Pancreas (tissue), 10 donors: Measurements from ENCODE around the gene HUS1B. TPM values are rescaled to one million over a fixed set of nuclear protein-coding genes. Genes with fewer than 3 reads are reported as not detected.

Source experiments
- ATAC-seq, 4 donors: fragments of 200-7000 bp; cut with Tn5 transposase; one replicate each; pipeline versions ENCODE4 v1.8.0 to v1.9.1; 2020; ENCODE audit warnings: mild to moderate bottlenecking in 4 of 4, moderate library complexity in 4 of 4
- DNase-seq, 6 donors: peaks; one replicate each; pipeline ENCODE4 v3.0.0-alpha.2; 2020
- FAIRE-seq: peaks from 2 replicates; lab custom pipeline; 2012; peaks lifted over from hg19 to GRCh38; lab: Jason Lieb, UNC
- H3K27ac ChIP-seq, 4 donors: fragments of 200-600 bp; sonication (generic); 1 replicate in 3 of 4; 2 replicates in 1 of 4; pipeline versions ENCODE4 v1.5.0 to v1.8.0; 2020
- H3K27me3 ChIP-seq, 4 donors: fragments of 200-600 bp; one replicate each; pipeline ENCODE4 v1.8.0; 2021
- H3K36me3 ChIP-seq, 3 donors: fragments of 200-600 bp; sonication (generic) in 1 of 3; one replicate each; pipeline versions ENCODE4 v1.5.0 to v1.8.0; 2020 to 2021
- H3K4me1 ChIP-seq, 3 donors: fragments of 200-600 bp; one replicate each; pipeline ENCODE4 v1.8.0; 2021
- H3K4me3 ChIP-seq, 4 donors: fragments of 200-600 bp; sonication (generic) in 2 of 4; one replicate each; pipeline versions ENCODE4 v1.5.0 to v1.8.0; 2020 to 2021
- H3K9me3 ChIP-seq, 4 donors: fragments of 200-600 bp; one replicate each; pipeline ENCODE4 v1.8.0; 2021
- WGBS, 2 donors: extraction: QIAGEN DNeasy Blood & Tissue Kit; methylation state at CpG; one replicate each; pipeline ENCODE4 v1.1.7; 2013; 5-methylcytosine and 5-hydroxymethylcytosine counted together
- intact Hi-C, 3 donors: fragments of 100-400 bp; cut with DNase I; formaldehyde crosslinking; loops; one replicate each; pipeline versions ENCODE4 v1.11.1 to v1.14.2; 2022
- polyA plus RNA-seq, 2 donors: library from polyadenylated mRNA; stranded (reverse); fragments of 200-250 nt; gene quantifications; one replicate each; pipeline ENCODE4 v1.2.3, GENCODE V29; 2013
- total RNA-seq, 6 donors: library from RNA; stranded (reverse); fragmentation: NEBNext Ultra II Directional in 4 of 6; extraction: Animal tissue kit (Norgen Biotek cat#: 25700) in 4 of 6; gene quantifications; one replicate each; pipeline versions ENCODE4 v1.2.1 to v1.2.4, GENCODE V29; 2021 to 2023
- TF ChIP-seq, protein P1 (sequence below), 4 donors: fragments of 200-600 bp; sonication (generic) in 3 of 4; IDR thresholded peaks; one replicate each; pipeline versions ENCODE4 v1.5.0 to v1.8.0; 2021; ENCODE audit warnings: antibody characterized with exemption in 4 of 4
- donor health status: healthy with polysubstance abuse.
- donor health status: DM: no; HTN: no; CAD: no; lungs with moderate emphysema.
- donor health status: DM: no; HTN: no; CAD: no.
- donor health status: control.
- donor health status: control.
- donor health status: Bipolar disorder and iron deficiency.
- donor health status: DM: yes; HTN: yes; CAD: no.
- donor health status: DM: no; HTN: no; CAD: no.
- donor health status: DM: no; HTN: no; CAD: no.
- donor health status: DM: yes; HTN: yes; CAD: no.

HUS1B gene
- total RNA-seq: under 1 TPM in 4 of 6 donors, not detected in 2; 0.32 to 0.81 (median 0.49) TPM
- under 1 TPM; 0.12 to 0.30 TPM for polyA plus RNA-seq

DNA sequence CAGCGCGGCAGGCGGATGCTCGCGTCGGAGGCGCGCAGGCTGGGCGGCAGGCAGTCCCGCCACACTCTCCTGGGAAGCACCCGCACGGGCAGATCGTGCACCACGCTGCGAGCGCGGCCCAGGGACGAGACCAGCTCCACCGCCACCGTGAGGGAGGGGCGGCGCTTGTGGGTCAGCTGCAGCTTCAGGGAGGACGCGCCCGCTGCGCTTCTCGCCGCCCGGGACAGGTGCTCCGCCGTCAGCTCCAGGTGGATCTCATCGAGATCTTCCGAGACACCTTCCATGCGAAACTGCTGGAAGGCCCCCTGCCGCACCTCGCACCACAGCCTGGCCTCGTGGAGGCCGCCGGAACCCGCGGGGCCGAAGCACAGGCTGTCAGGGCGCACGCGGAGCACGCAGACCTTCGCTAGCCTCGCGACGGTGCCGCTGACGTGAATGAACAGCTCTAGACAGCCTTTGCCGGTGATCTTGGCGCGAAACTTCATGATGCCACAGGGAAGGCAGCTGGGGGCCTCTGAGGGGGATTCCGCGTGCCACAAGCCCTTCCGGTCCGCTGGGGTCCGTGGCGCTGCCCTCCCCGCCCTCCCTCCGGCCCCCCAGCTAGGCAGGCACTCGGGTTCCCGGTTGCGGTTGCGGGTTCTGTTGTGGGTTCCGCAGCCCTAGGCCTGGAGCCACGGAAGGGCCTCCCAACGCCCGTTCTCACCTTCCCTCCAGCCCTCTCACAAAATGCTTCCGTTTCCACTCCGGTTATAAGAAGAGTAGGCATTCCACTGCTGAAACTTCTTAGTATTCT is at the start of gene HUS1B:
Gene HUS1B (minus strand): TSS at position 641 of the 793 bp plus-strand sequence. CDS start 156 bp downstream, at position 485.
- no peaks in the 10 kb centered on the region for H3K9me3 ChIP-seq
- no peaks in the 10 kb centered on the region for H3K27me3 ChIP-seq
- no peak for FAIRE-seq
- DNase-seq: no peak
- H3K36me3 ChIP-seq: no peaks in the 10 kb centered on the region
- intact Hi-C loops: no loop called here
- no peak for ATAC-seq
- 97% methylated on average over 73 of the region's 73 CpGs for WGBS, 2 donors
- TF ChIP-seq, protein P1, sequence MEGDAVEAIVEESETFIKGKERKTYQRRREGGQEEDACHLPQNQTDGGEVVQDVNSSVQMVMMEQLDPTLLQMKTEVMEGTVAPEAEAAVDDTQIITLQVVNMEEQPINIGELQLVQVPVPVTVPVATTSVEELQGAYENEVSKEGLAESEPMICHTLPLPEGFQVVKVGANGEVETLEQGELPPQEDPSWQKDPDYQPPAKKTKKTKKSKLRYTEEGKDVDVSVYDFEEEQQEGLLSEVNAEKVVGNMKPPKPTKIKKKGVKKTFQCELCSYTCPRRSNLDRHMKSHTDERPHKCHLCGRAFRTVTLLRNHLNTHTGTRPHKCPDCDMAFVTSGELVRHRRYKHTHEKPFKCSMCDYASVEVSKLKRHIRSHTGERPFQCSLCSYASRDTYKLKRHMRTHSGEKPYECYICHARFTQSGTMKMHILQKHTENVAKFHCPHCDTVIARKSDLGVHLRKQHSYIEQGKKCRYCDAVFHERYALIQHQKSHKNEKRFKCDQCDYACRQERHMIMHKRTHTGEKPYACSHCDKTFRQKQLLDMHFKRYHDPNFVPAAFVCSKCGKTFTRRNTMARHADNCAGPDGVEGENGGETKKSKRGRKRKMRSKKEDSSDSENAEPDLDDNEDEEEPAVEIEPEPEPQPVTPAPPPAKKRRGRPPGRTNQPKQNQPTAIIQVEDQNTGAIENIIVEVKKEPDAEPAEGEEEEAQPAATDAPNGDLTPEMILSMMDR (IDR thresholded peaks at IDR 0.05): no peak
- H3K27ac ChIP-seq: no peak within 1 kb of the TSS
- no peaks in the 10 kb centered on the region for H3K4me1 ChIP-seq
- no peak within 1 kb of the TSS for H3K4me3 ChIP-seq

GRCh38 chr6:706146-706545 is 49.2 kb upstream of the HUS1B start:
- no peak overlapping the region for H3K27ac ChIP-seq
- no peak for FAIRE-seq
- intact Hi-C loops: no loop called here
- H3K9me3 ChIP-seq: no peaks in the 10 kb centered on the region
- no peak overlapping the region for H3K4me3 ChIP-seq
- no peak for ATAC-seq
- TF ChIP-seq, protein P1 (IDR thresholded peaks at IDR 0.05): no peak
- H3K27me3 ChIP-seq: peaks cover 0 to 14% (median 2%) of the 10 kb centered on the region in 4 donors
- DNase-seq: no peak
- H3K36me3 ChIP-seq: no peaks in the 10 kb centered on the region
- 76 to 87% methylated on average over 6 of the region's 6 CpGs for WGBS, 2 donors
- H3K4me1 ChIP-seq: no peaks in the 10 kb centered on the region

DNA sequence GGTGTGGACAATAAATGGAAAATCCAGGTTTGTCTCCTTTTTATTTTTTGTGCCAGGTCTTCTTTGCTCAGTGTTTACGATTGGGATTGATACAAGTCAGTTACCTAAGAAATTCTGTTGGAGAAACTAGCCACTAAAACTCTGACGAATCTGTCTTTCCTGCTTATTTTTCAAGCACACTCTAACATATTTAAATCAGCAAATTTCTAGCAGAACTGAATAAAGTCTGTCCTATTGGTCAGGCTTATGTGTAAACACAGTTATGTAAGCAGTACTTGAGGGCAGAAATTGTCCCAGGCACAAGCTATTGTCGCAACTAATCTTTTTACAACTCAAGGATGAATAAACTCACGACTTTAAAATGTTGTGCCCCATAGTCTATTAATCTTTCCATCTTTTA is 48.1 kb upstream of the HUS1B start:
- peaks cover 0 to 14% (median 2%) of the 10 kb centered on the region in 4 donors for H3K27me3 ChIP-seq
- intact Hi-C loops: no loop called here
- TF ChIP-seq, protein P1 (IDR thresholded peaks at IDR 0.05): no peak
- H3K4me1 ChIP-seq: no peaks in the 10 kb centered on the region
- H3K27ac ChIP-seq: no peak overlapping the region
- FAIRE-seq (no peak), ATAC-seq (peak in 1 of 4 donors; percentile 51), DNase-seq (no peak)
- no peaks in the 10 kb centered on the region for H3K36me3 ChIP-seq
- no peak overlapping the region for H3K4me3 ChIP-seq
- H3K9me3 ChIP-seq: no peaks in the 10 kb centered on the region
- WGBS, 2 donors: 19 to 24% methylated on average over 4 of the region's 4 CpGs

GRCh38 chr6:704046-704445 is 47.1 kb upstream of the HUS1B start:
- H3K4me1 ChIP-seq: no peaks in the 10 kb centered on the region
- no peaks in the 10 kb centered on the region for H3K36me3 ChIP-seq
- no peak overlapping the region for H3K4me3 ChIP-seq
- no peaks in the 10 kb centered on the region for H3K9me3 ChIP-seq
- peaks cover 0 to 14% (median 2%) of the 10 kb centered on the region in 4 donors for H3K27me3 ChIP-seq
- FAIRE-seq: no peak
- DNase-seq: no peak
- TF ChIP-seq, protein P1 (IDR thresholded peaks at IDR 0.05): no peak
- no peak for ATAC-seq
- H3K27ac ChIP-seq: no peak overlapping the region
- intact Hi-C loops: no loop called here
- 78 to 84% methylated on average over 6 of the region's 6 CpGs for WGBS, 2 donors

DNA sequence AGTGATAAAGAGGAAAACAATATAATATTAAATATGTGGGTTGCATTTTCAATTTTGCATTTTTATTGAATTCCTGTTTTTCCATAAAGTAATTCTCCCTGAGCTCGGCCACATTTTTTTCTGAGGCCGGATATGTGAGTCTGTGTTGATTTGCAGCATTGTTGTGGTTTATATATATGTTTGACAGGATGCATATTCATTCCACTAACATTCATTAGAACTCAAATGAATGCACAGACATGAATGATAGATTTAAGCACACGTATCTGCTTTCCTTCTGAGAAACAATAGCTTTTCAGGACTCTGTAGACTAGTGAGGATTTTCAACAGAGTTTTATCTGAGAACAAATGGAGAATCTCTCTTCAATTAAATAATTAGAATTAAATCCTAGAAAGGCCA is 46.7 kb upstream of the HUS1B start:
- Histone ChIP-seq H3K4me1 (no peaks in the 10 kb centered on the region), H3K4me3 (no peak overlapping the region), H3K27me3 (peaks cover 0 to 14% (median 0%) of the 10 kb centered on the region in 4 donors), H3K9me3 (no peaks in the 10 kb centered on the region), H3K36me3 (no peaks in the 10 kb centered on the region), H3K27ac (no peak overlapping the region)
- TF ChIP-seq, protein P1 (IDR thresholded peaks at IDR 0.05): no peak
- no peak for ATAC-seq
- WGBS, 2 donors: 71 to 87% methylated on average over 3 of the region's 3 CpGs
- DNase-seq: no peak
- FAIRE-seq: no peak
- intact Hi-C loops: no loop called here
